ENCODE data around the gene HS3ST3B1. TPM values are rescaled to one million over a fixed set of nuclear protein-coding genes. Genes with fewer than 3 reads are reported as not detected.

HS3ST3B1 gene
- polyA plus RNA-seq, 1 of the 3 experiments (the other 2 are of a cell fraction), result 0.67 TPM

DNA sequence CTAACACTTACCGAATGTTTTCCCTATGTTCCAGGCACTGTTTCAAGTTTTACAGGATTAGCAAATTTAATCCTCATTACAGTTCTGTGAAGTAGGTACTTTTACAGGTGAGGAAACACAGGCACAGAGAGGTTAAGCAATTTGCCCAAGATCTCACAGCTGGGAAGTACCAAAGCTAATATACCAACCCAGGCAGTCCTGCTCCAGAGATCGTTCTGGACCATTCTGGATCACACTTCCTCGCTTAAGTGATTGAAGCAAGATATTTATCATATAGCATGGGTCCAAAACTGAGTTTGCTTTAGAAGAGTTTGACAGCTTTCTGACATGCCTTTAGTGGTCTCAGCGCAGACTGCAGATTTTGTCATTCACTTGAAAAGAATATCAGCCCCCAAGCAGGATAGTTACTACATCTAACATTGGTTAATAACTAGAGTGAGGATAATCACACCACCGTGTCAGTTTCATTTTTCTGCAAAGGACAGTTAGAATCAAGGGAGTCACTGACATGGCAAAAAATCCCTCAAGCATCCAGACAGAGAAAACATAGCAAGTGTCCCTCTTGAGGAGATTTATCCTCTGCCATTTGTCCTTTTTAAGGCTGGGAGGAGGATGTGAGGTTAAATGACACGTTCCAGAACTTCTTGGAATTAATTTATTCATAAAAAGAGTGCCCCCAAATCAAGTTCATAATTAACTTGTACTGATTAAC lies 5.1 kb downstream of the HS3ST3B1 start:
- POLR2A ChIA-PET, result no interaction called here
- Histone ChIP-seq H3K79me2 (ENCODE audit: insufficient read depth) (peaks cover 46% of the 10 kb centered on the region), H2AFZ (ENCODE audit: low read depth) (no peak overlapping the region), H3K4me3 (ENCODE audit: low read depth in 2 of 2, low read length in 1 of 2) (no peak overlapping the region), H3K27me3 (ENCODE audit: insufficient read depth) (no peaks in the 10 kb centered on the region; the same call in 1 of the 2 replicates), H4K20me1 (ENCODE audit: insufficient read depth) (no peaks in the 10 kb centered on the region; the same call in 1 of the 2 replicates), H3K9ac (no peak overlapping the region), H3K4me2 (peak overlapping the region; percentile 86; the same call in 1 of the 2 replicates), H3K27ac (ENCODE audit: low read depth in 2 of 2, low read length in 1 of 2) (peak overlapping the region in 1 of 2 experiments; percentile 86; a peak in 2 of 4 replicates), H3K36me3 (replicated peaks in 1 of 2; ENCODE audit: control insufficient read depth in 1 of 2, insufficient read depth in 2 of 2, low read length in 1 of 2) (no peaks in the 10 kb centered on the region), H3K4me1 (ENCODE audit: control insufficient read depth in 1 of 2, insufficient read depth in 2 of 2, low read depth in 1 of 2, low read length in 1 of 2) (peaks cover 0 to 31% of the 10 kb centered on the region in 2 experiments; a peak in 1 of 4 replicates), H3K9me3 (no peaks in the 10 kb centered on the region), H3K9me2 (no peaks in the 10 kb centered on the region), H3F3A (replicated peaks; ENCODE audit: insufficient read depth) (peaks cover 22% of the 10 kb centered on the region)
- CTCF ChIA-PET, result interaction anchor here (2.3 kb wide), 1 partner anchor 708 kb away, joined by 6 read pairs; no protein-coding TSS in a partner anchor
- WGBS (ENCODE audit: low lambda C conversion rate), result 33% methylated on average over 6 of the region's 6 CpGs
- no peak for DNase-seq
- TF ChIP-seq YY1 (IDR thresholded peaks at IDR 0.05; ENCODE audit: low read depth) (no peak), RCOR1 (IDR thresholded peaks at IDR 0.05; ENCODE audit: low read length) (no peak), EZH2phosphoT487 (IDR thresholded peaks at IDR 0.05; ENCODE audit: borderline replicate concordance, low read depth) (no peak)

DNA sequence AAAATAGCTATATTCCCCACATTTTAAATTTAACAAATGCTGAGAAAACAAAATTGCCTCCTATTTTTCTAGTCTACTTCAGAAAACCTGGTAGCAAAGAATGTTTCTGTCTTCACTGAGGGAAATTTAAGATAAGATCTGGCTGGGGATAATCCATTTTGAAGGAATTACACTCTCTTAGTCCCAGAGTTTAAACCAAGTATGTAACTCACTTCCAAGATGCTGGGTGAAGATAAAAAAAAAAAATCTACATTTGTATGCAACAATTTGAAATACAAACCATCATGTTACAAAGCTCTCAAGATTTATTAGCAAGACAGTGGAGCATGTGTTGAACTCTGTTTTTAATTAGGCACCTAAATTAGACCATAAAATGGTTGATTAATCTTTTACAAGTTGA lies 5.7 kb downstream of the HS3ST3B1 start:
- Histone ChIP-seq H3K36me3 (replicated peaks in 1 of 2; ENCODE audit: control insufficient read depth in 1 of 2, insufficient read depth in 2 of 2, low read length in 1 of 2) (no peaks in the 10 kb centered on the region), H3K4me2 (peak overlapping the region; percentile 86; the same call in 1 of the 2 replicates), H3K4me3 (ENCODE audit: low read depth in 2 of 2, low read length in 1 of 2) (no peak overlapping the region), H4K20me1 (ENCODE audit: insufficient read depth) (no peaks in the 10 kb centered on the region; the same call in 1 of the 2 replicates), H3K27me3 (ENCODE audit: insufficient read depth) (no peaks in the 10 kb centered on the region; the same call in 1 of the 2 replicates), H3K4me1 (ENCODE audit: control insufficient read depth in 1 of 2, insufficient read depth in 2 of 2, low read depth in 1 of 2, low read length in 1 of 2) (peaks cover 0 to 25% of the 10 kb centered on the region in 2 experiments; a peak in 1 of 4 replicates), H3K79me2 (ENCODE audit: insufficient read depth) (peaks cover 44% of the 10 kb centered on the region), H3K9ac (no peak overlapping the region), H3K9me3 (no peaks in the 10 kb centered on the region), H3K9me2 (no peaks in the 10 kb centered on the region), H3K27ac (ENCODE audit: low read depth in 2 of 2, low read length in 1 of 2) (peak overlapping the region in 1 of 2 experiments; percentile 86; a peak in 2 of 4 replicates), H2AFZ (ENCODE audit: low read depth) (no peak overlapping the region), H3F3A (replicated peaks; ENCODE audit: insufficient read depth) (peaks cover 22% of the 10 kb centered on the region)
- ChIA-PET CTCF (interaction anchor here (1.0 kb wide), 1 partner anchor 561 kb away, joined by 3 read pairs; no protein-coding TSS in a partner anchor), POLR2A (no interaction called here)
- DNase-seq, result no peak
- TF ChIP-seq TCF12 (IDR thresholded peaks at IDR 0.05) (peak; percentile 24; the same call in 1 of the 2 replicates), GATA2 (CRISPR knock-in tag; IDR thresholded peaks at IDR 0.05) (no peak), GABPA (IDR thresholded peaks at IDR 0.05; ENCODE audit: low read depth) (no peak)

DNA sequence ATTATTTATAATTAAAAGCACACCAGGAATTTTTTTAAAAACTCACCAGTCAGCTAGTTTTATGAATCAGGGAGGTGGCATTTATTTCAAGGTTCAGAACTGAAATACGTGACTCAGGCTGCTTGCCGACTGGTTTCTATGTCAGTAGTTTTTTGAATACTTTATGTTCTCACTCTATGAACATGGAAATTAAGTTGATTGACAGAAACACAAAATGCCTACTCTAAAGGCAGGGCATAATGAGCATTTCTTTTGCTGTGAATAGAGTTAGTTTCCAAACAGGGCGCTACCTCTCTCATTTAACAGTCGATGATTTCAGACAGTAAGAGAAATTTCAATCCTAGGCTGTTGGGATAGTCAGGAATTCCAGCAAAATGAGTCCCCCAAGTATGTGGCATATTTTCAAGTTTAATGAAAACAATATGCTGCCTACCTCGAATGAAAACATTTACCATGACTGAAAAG lies 6.7 kb downstream of the HS3ST3B1 start:
- H2AFZ ChIP-seq (ENCODE audit: low read depth), result peak overlapping the region; percentile 61
- no peaks in the 10 kb centered on the region for H4K20me1 ChIP-seq (ENCODE audit: insufficient read depth)
- CTCF ChIA-PET, result interaction anchor here (1.0 kb wide), 1 partner anchor 562 kb away, joined by 3 read pairs; no protein-coding TSS in a partner anchor
- peaks cover 22% of the 10 kb centered on the region for H3F3A ChIP-seq (replicated peaks; ENCODE audit: insufficient read depth)
- no peaks in the 10 kb centered on the region; the same call in 1 of the 2 replicates for H3K27me3 ChIP-seq (ENCODE audit: insufficient read depth)
- peak overlapping the region; percentile 52; the same call in 1 of the 2 replicates for H3K9ac ChIP-seq
- no peaks in the 10 kb centered on the region for H3K9me2 ChIP-seq
- no peak for DNase-seq
- H3K79me2 ChIP-seq (ENCODE audit: insufficient read depth), result peaks cover 35% of the 10 kb centered on the region
- peaks cover 0 to 16% of the 10 kb centered on the region in 2 experiments; a peak in 1 of 4 replicates for H3K4me1 ChIP-seq (ENCODE audit: control insufficient read depth in 1 of 2, insufficient read depth in 2 of 2, low read depth in 1 of 2, low read length in 1 of 2)
- no peaks in the 10 kb centered on the region for H3K36me3 ChIP-seq (replicated peaks in 1 of 2; ENCODE audit: control insufficient read depth in 1 of 2, insufficient read depth in 2 of 2, low read length in 1 of 2)
- 9% methylated on average over 5 of the region's 5 CpGs for WGBS (ENCODE audit: low lambda C conversion rate)
- no peaks in the 10 kb centered on the region for H3K9me3 ChIP-seq
- peak overlapping the region; percentile 26 to 48; a peak in 2 of 4 replicates for H3K4me3 ChIP-seq (ENCODE audit: low read depth in 2 of 2, low read length in 1 of 2)
- POLR2A ChIA-PET, result no interaction called here
- H3K27ac ChIP-seq (ENCODE audit: low read depth in 2 of 2, low read length in 1 of 2), result peak overlapping the region in 1 of 2 experiments; percentile 86; a peak in 3 of 4 replicates
- peak overlapping the region; percentile 86 for H3K4me2 ChIP-seq
- TF ChIP-seq FOSL2 (IDR thresholded peaks at IDR 0.05; ENCODE audit: borderline replicate concordance, low read depth) (no peak; the same call in 1 of the 2 replicates), JUND (IDR thresholded peaks at IDR 0.05) (peak; percentile 35; the same call in 1 of the 2 replicates), TEAD4 (IDR thresholded peaks at IDR 0.05; ENCODE audit: borderline replicate concordance, insufficient read depth) (peak; percentile 50; the same call in 1 of the 2 replicates), CHD2 (IDR thresholded peaks at IDR 0.05; ENCODE audit: low read length, partially characterized antibody) (no peak), GABPA (IDR thresholded peaks at IDR 0.05; ENCODE audit: low read depth) (no peak), TCF12 (IDR thresholded peaks at IDR 0.05) (peak; percentile 89), NFIC (IDR thresholded peaks at IDR 0.05; ENCODE audit: borderline replicate concordance) (peak; percentile 32; the same call in 1 of the 2 replicates), FOXM1 (IDR thresholded peaks at IDR 0.05; ENCODE audit: low read depth) (no peak), FOXJ3 (CRISPR knock-in tag; IDR thresholded peaks at IDR 0.05) (no peak), EP300 (IDR thresholded peaks at IDR 0.05; ENCODE audit: borderline replicate concordance in 1 of 2, low read depth in 1 of 2, low read length in 1 of 2) (0 out of 4 replicates have a peak, but pooled peaks of 1 of the 2 experiments have one; percentile 27)
- TF ChIP-seq, protein P1, sequence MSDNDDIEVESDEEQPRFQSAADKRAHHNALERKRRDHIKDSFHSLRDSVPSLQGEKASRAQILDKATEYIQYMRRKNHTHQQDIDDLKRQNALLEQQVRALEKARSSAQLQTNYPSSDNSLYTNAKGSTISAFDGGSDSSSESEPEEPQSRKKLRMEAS (IDR thresholded peaks at IDR 0.05; ENCODE audit: low read depth), result no peak
- TF ChIP-seq, protein P2, sequence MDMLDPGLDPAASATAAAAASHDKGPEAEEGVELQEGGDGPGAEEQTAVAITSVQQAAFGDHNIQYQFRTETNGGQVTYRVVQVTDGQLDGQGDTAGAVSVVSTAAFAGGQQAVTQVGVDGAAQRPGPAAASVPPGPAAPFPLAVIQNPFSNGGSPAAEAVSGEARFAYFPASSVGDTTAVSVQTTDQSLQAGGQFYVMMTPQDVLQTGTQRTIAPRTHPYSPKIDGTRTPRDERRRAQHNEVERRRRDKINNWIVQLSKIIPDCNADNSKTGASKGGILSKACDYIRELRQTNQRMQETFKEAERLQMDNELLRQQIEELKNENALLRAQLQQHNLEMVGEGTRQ (IDR thresholded peaks at IDR 0.05; ENCODE audit: borderline replicate concordance, low read depth, low read length), result no peak
- TF ChIP-seq, protein P3, sequence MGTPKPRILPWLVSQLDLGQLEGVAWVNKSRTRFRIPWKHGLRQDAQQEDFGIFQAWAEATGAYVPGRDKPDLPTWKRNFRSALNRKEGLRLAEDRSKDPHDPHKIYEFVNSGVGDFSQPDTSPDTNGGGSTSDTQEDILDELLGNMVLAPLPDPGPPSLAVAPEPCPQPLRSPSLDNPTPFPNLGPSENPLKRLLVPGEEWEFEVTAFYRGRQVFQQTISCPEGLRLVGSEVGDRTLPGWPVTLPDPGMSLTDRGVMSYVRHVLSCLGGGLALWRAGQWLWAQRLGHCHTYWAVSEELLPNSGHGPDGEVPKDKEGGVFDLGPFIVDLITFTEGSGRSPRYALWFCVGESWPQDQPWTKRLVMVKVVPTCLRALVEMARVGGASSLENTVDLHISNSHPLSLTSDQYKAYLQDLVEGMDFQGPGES (IDR thresholded peaks at IDR 0.05; ENCODE audit: low read depth, low read length), result no peak

All from SK-N-SH (cell line).